ENCODE results near the gene IFT74.

- TF ChIP-seq CTCF (IDR thresholded peaks at IDR 0.05) (no peak), POLR2A (IDR thresholded peaks at IDR 0.05) (no peak)
Observed at GRCh38 chr9:27112235-27112634, 156.0 kb downstream of the IFT74 start.
